Neural progenitor cell (in vitro differentiated cells): Measurements from ENCODE around the gene ENTPD5. TPM values are rescaled to one million over a fixed set of nuclear protein-coding genes. Genes with fewer than 3 reads are reported as not detected.

Experiments
- DNase-seq: peaks from one replicate; pipeline ENCODE4 v3.0.0-alpha.2; 2016; ENCODE audit warnings: low spot score
- H2AFZ ChIP-seq: fragments of 200-600 bp; sonication (generic); replicated peaks from 2 replicates; pipeline ENCODE4 v1.6.1; 2016; ENCODE audit warnings: antibody characterized with exemption
- H3F3A ChIP-seq: fragments of 200-600 bp; sonication (generic); 2 replicates; pipeline ENCODE4 v1.6.1; 2016; ENCODE audit warnings: antibody characterized with exemption, low read depth
- H3K27ac ChIP-seq: fragments of 200-600 bp; sonication (generic); 2 replicates; pipeline ENCODE4 v1.5.1; 2016; ENCODE audit warnings: mild to moderate bottlenecking
- H3K27me3 ChIP-seq: fragments of 200-600 bp; sonication (generic); 2 replicates; pipeline ENCODE4 v1.6.1; 2016; ENCODE audit warnings: mild to moderate bottlenecking, moderate library complexity
- H3K36me3 ChIP-seq: fragments of 200-600 bp; sonication (generic); 2 replicates; pipeline ENCODE4 v1.5.1; 2016
- H3K4me1 ChIP-seq: fragments of 200-600 bp; sonication (generic); 2 replicates; pipeline ENCODE4 v1.6.1; 2016; ENCODE audit warnings: mixed run types
- H3K4me2 ChIP-seq: fragments of 200-600 bp; sonication (generic); 2 replicates; pipeline ENCODE4 v1.6.1; 2016
- H3K4me3 ChIP-seq: fragments of 200-600 bp; sonication (generic); 2 replicates; pipeline ENCODE4 v1.5.1; 2016
- H3K79me2 ChIP-seq: fragments of 200-600 bp; sonication (generic); 2 replicates; pipeline ENCODE4 v1.6.1; 2016; ENCODE audit warnings: low read depth
- H3K9ac ChIP-seq: fragments of 200-600 bp; sonication (generic); 2 replicates; pipeline ENCODE4 v1.6.1; 2016
- H3K9me3 ChIP-seq: fragments of 200-600 bp; sonication (generic); 2 replicates; pipeline ENCODE4 v1.5.1; 2016; ENCODE audit warnings: low read depth
- H4K20me1 ChIP-seq: fragments of 200-600 bp; sonication (generic); 2 replicates; pipeline ENCODE4 v1.6.1; 2016; ENCODE audit warnings: low read depth
- H3K27ac Mint-ChIP-seq: 3 replicates; pipeline ENCODE4 v1.8.0; 2021; ENCODE audit warnings: mixed read lengths
- H3K27me3 Mint-ChIP-seq: 2 replicates; pipeline ENCODE4 v1.8.0; 2022; ENCODE audit warnings: low read depth, mild to moderate bottlenecking, inconsistent platforms, moderate library complexity, mixed read lengths; ENCODE audit not compliant: insufficient read depth
- H3K36me3 Mint-ChIP-seq: 3 replicates; pipeline ENCODE4 v1.8.0; 2021; ENCODE audit warnings: mixed read lengths
- H3K4me1 Mint-ChIP-seq: 3 replicates; pipeline ENCODE4 v1.8.0; 2021; ENCODE audit warnings: mixed read lengths
- H3K4me3 Mint-ChIP-seq: 3 replicates; pipeline ENCODE4 v1.8.0; 2021; ENCODE audit warnings: mild to moderate bottlenecking, moderate library complexity, mixed read lengths
- H3K9me3 Mint-ChIP-seq: 3 replicates; pipeline ENCODE4 v1.8.0; 2020; ENCODE audit warnings: mixed read lengths
- EZH2 ChIP-seq: fragments of 200-600 bp; sonication (generic); IDR thresholded peaks from 2 replicates; pipeline ENCODE4 v1.6.1; 2017; ENCODE audit warnings: antibody characterized with exemption, mild to moderate bottlenecking, moderate library complexity
- EZH2phosphoT487 ChIP-seq: fragments of 200-600 bp; sonication (generic); IDR thresholded peaks from 2 replicates; pipeline ENCODE4 v1.6.1; 2017; ENCODE audit warnings: antibody characterized with exemption
- total RNA-seq: library from RNA; depleted of rRNA; stranded (reverse); fragments of >200 nt; gene quantifications from 2 replicates; pipeline ENCODE4 v1.2.3, GENCODE V29; 2015; ENCODE audit warnings: low replicate concordance
- TF ChIP-seq, protein P1 (sequence below): fragments of 200-600 bp; sonication (generic); IDR thresholded peaks from 2 replicates; pipeline ENCODE4 v1.5.1; 2017; ENCODE audit warnings: antibody characterized with exemption, mild to moderate bottlenecking

The ENTPD5 gene
- total RNA-seq, 1 donor from 2014 or later = 13.4 TPM

DNA sequence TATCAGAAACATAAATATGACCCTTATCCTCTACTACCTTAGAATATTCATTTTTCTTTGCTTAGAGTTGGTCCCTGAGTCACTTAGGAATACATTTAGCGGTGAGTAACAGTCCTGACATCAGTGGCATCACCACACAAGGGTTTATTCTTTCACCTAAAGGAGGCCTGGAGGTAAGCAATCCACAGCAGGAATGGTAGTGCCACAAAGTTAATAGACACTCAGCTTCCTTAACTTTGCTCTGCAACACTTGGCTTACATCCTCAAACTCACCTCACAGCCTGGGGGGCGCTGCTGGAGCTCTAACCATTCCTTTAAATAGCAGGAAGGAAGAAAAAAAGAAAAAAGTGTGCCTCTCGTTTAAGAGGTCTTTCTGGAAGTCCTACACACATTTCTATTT is 29.2 kb upstream of the ENTPD5 start:
- H3K4me1 Mint-ChIP-seq = peaks cover 3% of the 10 kb centered on the region
- H3K9ac ChIP-seq = no peak overlapping the region
- H3K27ac ChIP-seq = no peak overlapping the region
- no peaks in the 10 kb centered on the region for H3K36me3 Mint-ChIP-seq
- H4K20me1 ChIP-seq = no peaks in the 10 kb centered on the region
- no peaks in the 10 kb centered on the region for H3K9me3 Mint-ChIP-seq
- no peak overlapping the region for H2AFZ ChIP-seq
- H3F3A ChIP-seq = peaks cover 7% of the 10 kb centered on the region
- H3K36me3 ChIP-seq = no peaks in the 10 kb centered on the region
- H3K79me2 ChIP-seq = no peaks in the 10 kb centered on the region
- H3K27me3 Mint-ChIP-seq = no peaks in the 10 kb centered on the region
- no peak overlapping the region for H3K4me3 ChIP-seq
- H3K27ac Mint-ChIP-seq = no peak overlapping the region
- no peak overlapping the region for H3K4me2 ChIP-seq
- DNase-seq = peak; percentile 38
- no peak for TF ChIP-seq EZH2phosphoT487
- no peak for TF ChIP-seq EZH2
- TF ChIP-seq, protein P1, sequence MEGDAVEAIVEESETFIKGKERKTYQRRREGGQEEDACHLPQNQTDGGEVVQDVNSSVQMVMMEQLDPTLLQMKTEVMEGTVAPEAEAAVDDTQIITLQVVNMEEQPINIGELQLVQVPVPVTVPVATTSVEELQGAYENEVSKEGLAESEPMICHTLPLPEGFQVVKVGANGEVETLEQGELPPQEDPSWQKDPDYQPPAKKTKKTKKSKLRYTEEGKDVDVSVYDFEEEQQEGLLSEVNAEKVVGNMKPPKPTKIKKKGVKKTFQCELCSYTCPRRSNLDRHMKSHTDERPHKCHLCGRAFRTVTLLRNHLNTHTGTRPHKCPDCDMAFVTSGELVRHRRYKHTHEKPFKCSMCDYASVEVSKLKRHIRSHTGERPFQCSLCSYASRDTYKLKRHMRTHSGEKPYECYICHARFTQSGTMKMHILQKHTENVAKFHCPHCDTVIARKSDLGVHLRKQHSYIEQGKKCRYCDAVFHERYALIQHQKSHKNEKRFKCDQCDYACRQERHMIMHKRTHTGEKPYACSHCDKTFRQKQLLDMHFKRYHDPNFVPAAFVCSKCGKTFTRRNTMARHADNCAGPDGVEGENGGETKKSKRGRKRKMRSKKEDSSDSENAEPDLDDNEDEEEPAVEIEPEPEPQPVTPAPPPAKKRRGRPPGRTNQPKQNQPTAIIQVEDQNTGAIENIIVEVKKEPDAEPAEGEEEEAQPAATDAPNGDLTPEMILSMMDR = peak; percentile 45
- H3K4me3 Mint-ChIP-seq = no peak overlapping the region
- no peaks in the 10 kb centered on the region for H3K27me3 ChIP-seq
- H3K4me1 ChIP-seq = peaks cover 8% of the 10 kb centered on the region
- no peaks in the 10 kb centered on the region for H3K9me3 ChIP-seq

DNA sequence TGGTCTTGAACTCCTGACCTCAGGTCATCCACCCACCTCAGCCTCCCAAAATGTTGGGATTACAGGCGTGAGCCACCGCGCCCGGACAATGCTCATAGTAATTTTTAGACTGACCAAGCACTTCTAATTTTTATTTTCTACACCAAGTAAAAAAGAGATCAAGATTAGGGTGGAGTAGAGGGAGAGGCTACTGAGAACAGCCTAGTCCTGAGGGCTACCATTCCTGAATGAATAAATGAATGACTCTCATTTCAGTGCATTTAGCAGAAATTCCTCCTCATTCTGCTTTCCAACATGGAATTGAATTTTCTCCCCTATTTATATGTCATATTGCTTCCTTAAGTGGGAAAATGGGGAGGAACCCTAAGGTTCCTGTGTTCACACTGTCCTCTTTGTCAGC is 26.4 kb upstream of the ENTPD5 start:
- H4K20me1 ChIP-seq = no peaks in the 10 kb centered on the region
- no peak overlapping the region for H3K9ac ChIP-seq
- Mint-ChIP-seq H3K27me3 (no peaks in the 10 kb centered on the region), H3K4me1 (peaks cover 3% of the 10 kb centered on the region), H3K36me3 (no peaks in the 10 kb centered on the region), H3K27ac (no peak overlapping the region), H3K9me3 (no peaks in the 10 kb centered on the region), H3K4me3 (no peak overlapping the region)
- no peak overlapping the region for H3K4me2 ChIP-seq
- H3K27ac ChIP-seq = peak overlapping the region; percentile 82
- H2AFZ ChIP-seq = no peak overlapping the region
- TF ChIP-seq, protein P1 = no peak
- no peak for TF ChIP-seq EZH2
- TF ChIP-seq EZH2phosphoT487 = no peak
- no peak overlapping the region for H3K4me3 ChIP-seq
- no peaks in the 10 kb centered on the region for H3K9me3 ChIP-seq
- no peaks in the 10 kb centered on the region for H3K36me3 ChIP-seq
- DNase-seq = no peak
- H3K27me3 ChIP-seq = no peaks in the 10 kb centered on the region
- H3F3A ChIP-seq = peaks cover 7% of the 10 kb centered on the region
- no peaks in the 10 kb centered on the region for H3K79me2 ChIP-seq
- H3K4me1 ChIP-seq = peaks cover 8% of the 10 kb centered on the region

DNA sequence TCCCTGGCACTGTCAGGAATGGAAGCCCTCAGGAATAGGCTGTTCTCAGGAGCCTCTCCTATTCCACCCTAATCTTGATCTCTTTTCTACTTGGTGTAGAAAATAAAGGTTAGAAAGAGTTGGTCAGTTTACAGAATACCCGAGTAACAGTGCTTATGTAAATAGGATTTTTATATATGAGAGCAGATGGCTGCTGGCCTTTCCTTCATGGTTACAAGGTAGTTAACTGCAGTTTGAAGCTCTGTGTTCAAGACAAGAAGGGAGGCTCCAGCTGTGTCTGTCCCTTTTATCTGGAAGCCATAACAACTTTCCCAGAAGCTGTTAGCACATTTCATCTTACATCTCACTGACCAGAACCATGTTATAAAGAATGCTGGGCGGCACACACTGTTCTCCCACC is 23.2 kb upstream of the ENTPD5 start:
- Histone ChIP-seq H3K27ac (no peak overlapping the region), H4K20me1 (no peaks in the 10 kb centered on the region), H3F3A (peaks cover 7% of the 10 kb centered on the region), H2AFZ (no peak overlapping the region), H3K27me3 (no peaks in the 10 kb centered on the region), H3K4me2 (no peak overlapping the region), H3K4me3 (no peak overlapping the region), H3K9ac (no peak overlapping the region), H3K79me2 (no peaks in the 10 kb centered on the region), H3K36me3 (no peaks in the 10 kb centered on the region), H3K4me1 (peaks cover 3% of the 10 kb centered on the region), H3K9me3 (no peaks in the 10 kb centered on the region)
- no peaks in the 10 kb centered on the region for H3K9me3 Mint-ChIP-seq
- TF ChIP-seq EZH2phosphoT487 (no peak), EZH2 (no peak)
- TF ChIP-seq, protein P1 = no peak
- no peaks in the 10 kb centered on the region for H3K27me3 Mint-ChIP-seq
- H3K36me3 Mint-ChIP-seq = no peaks in the 10 kb centered on the region
- no peak overlapping the region for H3K27ac Mint-ChIP-seq
- no peak for DNase-seq
- no peak overlapping the region for H3K4me3 Mint-ChIP-seq
- peaks cover 3% of the 10 kb centered on the region for H3K4me1 Mint-ChIP-seq
